Measurements from ENCODE around the gene TFPI.

TFPI gene

DNA sequence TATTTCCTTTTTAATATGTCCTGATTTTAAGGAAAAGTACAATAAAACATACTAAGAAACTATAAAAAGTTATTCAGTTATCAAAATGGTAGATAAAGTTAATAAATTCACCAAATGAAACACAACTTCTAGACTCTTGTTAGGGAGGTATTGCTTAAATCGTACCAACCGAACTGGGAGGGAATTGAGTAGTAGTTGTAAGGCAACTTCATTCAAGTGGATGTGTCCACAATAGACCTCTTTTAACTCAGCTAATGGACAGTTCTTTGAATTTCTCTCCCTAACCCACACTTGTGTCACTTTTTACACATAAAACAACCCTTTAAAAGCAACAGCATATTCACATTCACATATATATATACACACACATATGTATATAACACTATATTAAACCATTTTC lies 57.1 kb downstream of the TFPI start:
- H3K27ac ChIP-seq = no peak overlapping the region
- TF ChIP-seq FOXP2 (optimal IDR thresholded peaks at IDR 0.05; ENCODE audit: control extremely low read depth, extremely low read length, insufficient read depth) (no peak), POLR2AphosphoS5 (IDR thresholded peaks at IDR 0.05; ENCODE audit: borderline replicate concordance, low read depth, low read length) (no peak), EZH2 (IDR thresholded peaks at IDR 0.05) (no peak)
- H3K9ac ChIP-seq (ENCODE audit: insufficient read length) = no peak overlapping the region
- H3K9me3 ChIP-seq (ENCODE audit: low read depth, low read length) = no peaks in the 10 kb centered on the region
- no peak for DNase-seq (ENCODE audit: low read depth, low spot score)
- peaks cover 5% of the 10 kb centered on the region; the same call in 1 of the 2 replicates for H3K36me3 ChIP-seq (ENCODE audit: insufficient read depth, low read length)
- no peak overlapping the region for H3K4me3 ChIP-seq

DNA sequence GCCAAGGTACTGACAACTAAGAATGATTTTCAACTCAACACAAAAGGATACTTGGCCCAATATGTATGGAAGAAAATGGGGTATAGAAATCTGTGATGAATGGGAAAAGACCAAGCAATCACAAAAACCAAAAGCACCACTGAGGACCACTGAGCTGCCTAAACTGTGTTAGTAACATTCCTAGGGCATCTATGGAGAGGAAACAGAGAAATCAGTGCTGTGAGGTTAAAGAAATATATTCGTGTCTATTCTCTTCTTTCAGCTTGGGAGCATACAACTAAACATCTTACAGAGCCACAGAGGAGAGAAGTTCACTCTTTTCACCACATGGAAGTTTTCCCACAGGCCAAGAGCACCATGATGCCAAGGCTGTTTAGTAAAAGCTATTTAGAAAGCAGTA lies 58.9 kb downstream of the TFPI start:
- peaks cover 5% of the 10 kb centered on the region; the same call in 1 of the 2 replicates for H3K36me3 ChIP-seq (ENCODE audit: insufficient read depth, low read length)
- no peak overlapping the region for H3K9ac ChIP-seq (ENCODE audit: insufficient read length)
- H3K9me3 ChIP-seq (ENCODE audit: low read depth, low read length) = no peaks in the 10 kb centered on the region
- no peak overlapping the region for H3K27ac ChIP-seq
- H3K4me3 ChIP-seq = no peak overlapping the region
- no peak for DNase-seq (ENCODE audit: low read depth, low spot score)
- TF ChIP-seq FOXP2 (optimal IDR thresholded peaks at IDR 0.05; ENCODE audit: control extremely low read depth, extremely low read length, insufficient read depth) (no peak), EZH2 (IDR thresholded peaks at IDR 0.05) (no peak), POLR2AphosphoS5 (IDR thresholded peaks at IDR 0.05; ENCODE audit: borderline replicate concordance, low read depth, low read length) (no peak)

DNA sequence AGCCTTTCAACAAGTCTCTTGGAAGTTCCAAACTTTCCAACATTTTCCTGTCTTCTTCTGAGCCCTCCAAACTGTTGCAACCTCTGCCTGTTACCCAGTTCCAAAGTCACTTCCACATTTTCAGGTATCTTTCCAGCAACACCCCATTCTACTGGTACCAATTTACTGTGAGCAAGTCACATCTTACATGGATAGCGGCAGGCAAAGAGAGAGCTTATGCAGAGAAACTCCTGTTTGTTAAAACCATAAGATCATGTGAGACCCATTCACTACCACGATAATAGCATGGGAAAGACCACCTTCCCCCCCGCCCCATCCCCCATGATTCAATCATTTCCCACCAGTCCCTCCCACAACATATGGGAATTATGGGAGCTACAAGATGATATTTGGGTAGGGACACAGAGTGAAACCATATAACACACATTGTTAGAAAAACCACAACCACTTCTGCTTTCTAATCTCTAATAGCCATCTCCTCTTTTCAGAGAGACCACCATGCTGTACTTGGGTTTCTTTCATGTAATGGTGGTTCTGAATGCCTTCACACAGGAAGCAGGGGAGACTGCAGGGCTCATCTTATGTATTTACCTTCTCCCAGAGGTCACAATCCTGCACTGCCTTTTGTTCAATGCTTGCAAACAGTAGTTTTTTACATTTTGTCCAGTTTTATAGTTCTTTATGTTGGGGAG lies 60.2 kb downstream of the TFPI start:
- no peak overlapping the region for H3K4me3 ChIP-seq
- no peak overlapping the region for H3K9ac ChIP-seq (ENCODE audit: insufficient read length)
- peaks cover 5% of the 10 kb centered on the region; the same call in 1 of the 2 replicates for H3K36me3 ChIP-seq (ENCODE audit: insufficient read depth, low read length)
- TF ChIP-seq EZH2 (IDR thresholded peaks at IDR 0.05) (no peak), POLR2AphosphoS5 (IDR thresholded peaks at IDR 0.05; ENCODE audit: borderline replicate concordance, low read depth, low read length) (no peak)
- DNase-seq (ENCODE audit: low read depth, low spot score) = no peak
- no peak overlapping the region for H3K27ac ChIP-seq
- no peaks in the 10 kb centered on the region for H3K9me3 ChIP-seq (ENCODE audit: low read depth, low read length)

DNA sequence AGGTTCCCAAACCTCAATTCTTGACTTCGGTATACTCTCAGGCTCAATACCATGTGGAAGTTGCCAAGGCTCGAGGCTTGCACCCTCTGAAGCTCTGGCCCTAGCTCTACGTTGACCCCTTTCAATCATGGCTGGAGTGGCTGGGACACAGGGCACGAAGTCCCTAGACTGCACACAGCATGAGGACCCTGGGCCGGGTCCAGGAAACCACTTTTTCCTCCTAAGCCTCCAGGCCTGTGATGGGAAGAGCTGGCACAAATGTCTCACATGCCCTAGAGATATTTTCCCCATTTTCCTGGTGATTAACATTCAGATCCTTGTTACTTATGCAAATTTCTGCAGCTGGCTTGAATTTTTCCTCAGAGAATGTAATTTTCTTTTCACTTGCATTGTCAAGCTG lies 61.1 kb downstream of the TFPI start:
- Histone ChIP-seq H3K27ac (no peak overlapping the region), H3K4me3 (no peak overlapping the region), H3K9ac (ENCODE audit: insufficient read length) (no peak overlapping the region), H3K36me3 (ENCODE audit: insufficient read depth, low read length) (peaks cover 5% of the 10 kb centered on the region; the same call in 1 of the 2 replicates), H3K9me3 (ENCODE audit: low read depth, low read length) (no peaks in the 10 kb centered on the region)
- no peak for TF ChIP-seq EZH2 (IDR thresholded peaks at IDR 0.05)
- no peak for TF ChIP-seq FOXP2 (optimal IDR thresholded peaks at IDR 0.05; ENCODE audit: control extremely low read depth, extremely low read length, insufficient read depth)
- no peak for TF ChIP-seq POLR2AphosphoS5 (IDR thresholded peaks at IDR 0.05; ENCODE audit: borderline replicate concordance, low read depth, low read length)
- no peak for DNase-seq (ENCODE audit: low read depth, low spot score)

DNA sequence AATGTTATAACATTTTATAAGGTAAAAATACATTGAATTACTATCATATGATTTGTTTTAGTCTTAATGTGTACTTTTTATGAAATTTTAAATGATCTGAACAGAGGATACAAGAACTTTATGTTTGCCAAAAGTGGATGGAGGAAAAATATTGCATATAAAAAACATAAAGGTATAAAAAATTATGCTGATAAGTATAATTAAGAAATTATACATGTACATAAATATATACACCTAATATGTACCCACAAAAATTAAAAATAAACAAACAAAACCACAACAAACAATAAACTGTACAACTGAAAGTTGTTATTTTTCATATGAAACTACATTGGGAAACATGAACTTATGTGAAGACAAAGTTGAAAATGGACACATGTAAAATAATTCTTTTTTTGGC lies 68.0 kb downstream of the TFPI start:
- no peak for TF ChIP-seq POLR2AphosphoS5 (IDR thresholded peaks at IDR 0.05; ENCODE audit: borderline replicate concordance, low read depth, low read length)
- TF ChIP-seq EZH2 (IDR thresholded peaks at IDR 0.05) = no peak
- no peak for TF ChIP-seq FOXP2 (optimal IDR thresholded peaks at IDR 0.05; ENCODE audit: control extremely low read depth, extremely low read length, insufficient read depth)
- Histone ChIP-seq H3K4me3 (no peak overlapping the region), H3K9ac (ENCODE audit: insufficient read length) (no peak overlapping the region), H3K27ac (no peak overlapping the region), H3K36me3 (ENCODE audit: insufficient read depth, low read length) (0 out of 2 replicates have a peak, but pooled peaks cover 5% of the 10 kb centered on the region), H3K9me3 (ENCODE audit: low read depth, low read length) (no peaks in the 10 kb centered on the region)
- DNase-seq (ENCODE audit: low read depth, low spot score) = no peak

DNA sequence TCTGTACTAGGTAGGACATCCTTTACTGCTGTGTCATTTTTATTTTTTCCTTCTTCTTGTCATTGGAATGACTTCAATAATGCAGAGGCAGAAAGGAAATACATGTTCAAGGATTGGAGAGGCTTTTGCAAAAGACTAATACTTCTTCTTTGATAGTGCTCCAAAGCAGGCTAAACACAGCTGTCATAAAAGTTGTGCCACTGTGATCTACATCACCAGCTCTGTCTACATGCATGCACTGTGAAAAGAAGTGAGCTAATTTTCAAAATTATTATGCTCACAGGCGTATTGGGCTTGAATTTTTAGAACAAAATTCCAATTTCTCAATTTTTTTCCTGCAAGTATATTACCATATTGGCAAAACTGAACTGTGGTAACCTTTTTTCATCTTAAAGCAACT lies 68.7 kb downstream of the TFPI start:
- DNase-seq (ENCODE audit: low read depth, low spot score) = no peak
- no peak overlapping the region for H3K9ac ChIP-seq (ENCODE audit: insufficient read length)
- no peaks in the 10 kb centered on the region for H3K9me3 ChIP-seq (ENCODE audit: low read depth, low read length)
- TF ChIP-seq FOXP2 (optimal IDR thresholded peaks at IDR 0.05; ENCODE audit: control extremely low read depth, extremely low read length, insufficient read depth) = no peak
- TF ChIP-seq EZH2 (IDR thresholded peaks at IDR 0.05) = no peak
- TF ChIP-seq POLR2AphosphoS5 (IDR thresholded peaks at IDR 0.05; ENCODE audit: borderline replicate concordance, low read depth, low read length) = no peak
- H3K36me3 ChIP-seq (ENCODE audit: insufficient read depth, low read length) = 0 out of 2 replicates have a peak, but pooled peaks cover 5% of the 10 kb centered on the region
- H3K27ac ChIP-seq = no peak overlapping the region
- no peak overlapping the region for H3K4me3 ChIP-seq

DNA sequence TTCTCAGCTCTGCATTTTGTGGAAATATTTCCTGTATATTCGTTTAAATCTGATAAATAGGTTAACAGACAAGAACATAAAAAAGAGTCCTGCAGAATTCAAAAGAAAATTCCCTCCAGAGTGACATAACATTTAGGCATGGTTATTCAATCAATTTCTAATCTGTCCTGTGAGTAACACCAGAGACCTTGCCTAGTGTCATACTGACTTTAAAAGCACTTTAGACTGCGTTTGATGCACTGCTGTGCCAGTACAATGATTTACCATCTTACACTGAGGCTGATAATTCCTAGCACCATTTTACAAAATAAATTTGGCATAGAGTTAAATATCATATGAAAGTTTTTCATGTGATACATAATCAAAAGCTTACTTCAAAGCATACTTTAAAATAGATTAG lies 70.7 kb downstream of the TFPI start:
- Histone ChIP-seq H3K4me3 (no peak overlapping the region), H3K9me3 (ENCODE audit: low read depth, low read length) (no peaks in the 10 kb centered on the region), H3K9ac (ENCODE audit: insufficient read length) (no peak overlapping the region), H3K36me3 (ENCODE audit: insufficient read depth, low read length) (0 out of 2 replicates have a peak, but pooled peaks cover 10% of the 10 kb centered on the region), H3K27ac (no peak overlapping the region)
- TF ChIP-seq EZH2 (IDR thresholded peaks at IDR 0.05) = no peak
- TF ChIP-seq POLR2AphosphoS5 (IDR thresholded peaks at IDR 0.05; ENCODE audit: borderline replicate concordance, low read depth, low read length) = no peak
- TF ChIP-seq FOXP2 (optimal IDR thresholded peaks at IDR 0.05; ENCODE audit: control extremely low read depth, extremely low read length, insufficient read depth) = no peak
- no peak for DNase-seq (ENCODE audit: low read depth, low spot score)

DNA sequence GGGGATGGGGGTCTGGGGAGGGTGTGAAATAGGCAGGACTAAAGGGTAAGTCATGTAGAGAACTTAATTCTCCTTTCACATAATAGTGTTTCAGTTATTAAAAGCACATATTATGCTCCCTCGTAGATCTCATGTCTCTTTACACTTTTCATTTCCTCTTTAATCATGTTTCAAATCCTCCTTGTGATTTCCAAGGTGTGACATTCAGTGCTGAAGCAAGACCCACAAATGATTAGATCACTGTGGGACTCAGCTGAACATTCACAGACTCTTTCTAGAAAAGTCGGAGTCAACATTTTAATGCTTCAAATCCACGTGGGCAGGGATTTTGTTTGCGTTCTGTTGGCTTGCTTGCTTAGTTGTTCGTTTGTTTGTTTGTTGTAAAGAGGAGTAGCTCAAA lies 71.4 kb downstream of the TFPI start:
- H3K36me3 ChIP-seq (ENCODE audit: insufficient read depth, low read length) = 0 out of 2 replicates have a peak, but pooled peaks cover 9% of the 10 kb centered on the region
- no peaks in the 10 kb centered on the region for H3K9me3 ChIP-seq (ENCODE audit: low read depth, low read length)
- H3K9ac ChIP-seq (ENCODE audit: insufficient read length) = no peak overlapping the region
- TF ChIP-seq FOXP2 (optimal IDR thresholded peaks at IDR 0.05; ENCODE audit: control extremely low read depth, extremely low read length, insufficient read depth) (no peak), EZH2 (IDR thresholded peaks at IDR 0.05) (no peak), POLR2AphosphoS5 (IDR thresholded peaks at IDR 0.05; ENCODE audit: borderline replicate concordance, low read depth, low read length) (no peak)
- no peak overlapping the region for H3K4me3 ChIP-seq
- DNase-seq (ENCODE audit: low read depth, low spot score) = no peak
- H3K27ac ChIP-seq = no peak overlapping the region

DNA sequence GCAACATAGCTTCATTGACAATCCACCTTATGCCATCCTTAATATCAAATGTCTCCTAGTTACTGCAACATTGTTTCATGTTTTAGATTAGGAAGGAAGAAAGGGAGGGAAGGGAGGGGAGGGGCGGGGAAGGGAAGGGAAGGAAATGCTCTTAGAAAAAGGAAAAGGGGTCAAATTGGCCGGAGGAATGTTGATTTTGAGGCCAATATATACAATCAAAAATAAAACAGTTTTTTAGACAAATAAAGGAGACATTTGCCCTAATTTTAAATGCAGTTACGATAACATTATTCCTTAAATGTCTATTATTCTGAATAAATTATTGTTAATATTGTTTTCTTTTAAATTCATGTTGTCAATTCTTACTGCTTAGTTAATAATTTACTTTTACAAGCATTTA lies 72.7 kb downstream of the TFPI start:
- DNase-seq (ENCODE audit: low read depth, low spot score) = no peak
- TF ChIP-seq EZH2 (IDR thresholded peaks at IDR 0.05) (no peak), FOXP2 (optimal IDR thresholded peaks at IDR 0.05; ENCODE audit: control extremely low read depth, extremely low read length, insufficient read depth) (no peak), POLR2AphosphoS5 (IDR thresholded peaks at IDR 0.05; ENCODE audit: borderline replicate concordance, low read depth, low read length) (no peak)
- no peak overlapping the region for H3K27ac ChIP-seq
- no peaks in the 10 kb centered on the region for H3K9me3 ChIP-seq (ENCODE audit: low read depth, low read length)
- H3K4me3 ChIP-seq = no peak overlapping the region
- no peak overlapping the region for H3K9ac ChIP-seq (ENCODE audit: insufficient read length)
- 0 out of 2 replicates have a peak, but pooled peaks cover 7% of the 10 kb centered on the region for H3K36me3 ChIP-seq (ENCODE audit: insufficient read depth, low read length)
